ENCODE results near the gene N4BP2L2.
A peak's percentile ranks its signal among the peaks of the same experiment; 100 is the strongest.

N4BP2L2 gene

DNA sequence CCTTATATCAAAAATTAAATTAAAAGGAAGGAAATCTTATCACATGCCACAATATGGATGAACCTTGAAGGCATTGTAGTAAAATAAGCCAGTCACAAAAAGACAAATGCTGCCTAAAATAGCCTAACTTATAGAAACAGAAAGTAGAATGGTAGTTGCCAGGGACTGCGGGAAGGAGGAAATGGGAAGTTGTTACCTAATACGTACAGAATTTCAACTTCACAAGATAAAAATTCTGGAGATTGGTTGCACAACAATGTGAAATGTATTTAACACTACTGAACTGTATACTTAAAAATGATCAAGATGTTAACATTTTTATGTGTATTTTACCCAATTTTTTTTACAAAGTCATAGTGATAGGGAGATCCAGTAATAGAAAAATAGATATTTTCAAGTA lies 10.2 kb upstream of the N4BP2L2 start:
- TF ChIP-seq, protein P1, sequence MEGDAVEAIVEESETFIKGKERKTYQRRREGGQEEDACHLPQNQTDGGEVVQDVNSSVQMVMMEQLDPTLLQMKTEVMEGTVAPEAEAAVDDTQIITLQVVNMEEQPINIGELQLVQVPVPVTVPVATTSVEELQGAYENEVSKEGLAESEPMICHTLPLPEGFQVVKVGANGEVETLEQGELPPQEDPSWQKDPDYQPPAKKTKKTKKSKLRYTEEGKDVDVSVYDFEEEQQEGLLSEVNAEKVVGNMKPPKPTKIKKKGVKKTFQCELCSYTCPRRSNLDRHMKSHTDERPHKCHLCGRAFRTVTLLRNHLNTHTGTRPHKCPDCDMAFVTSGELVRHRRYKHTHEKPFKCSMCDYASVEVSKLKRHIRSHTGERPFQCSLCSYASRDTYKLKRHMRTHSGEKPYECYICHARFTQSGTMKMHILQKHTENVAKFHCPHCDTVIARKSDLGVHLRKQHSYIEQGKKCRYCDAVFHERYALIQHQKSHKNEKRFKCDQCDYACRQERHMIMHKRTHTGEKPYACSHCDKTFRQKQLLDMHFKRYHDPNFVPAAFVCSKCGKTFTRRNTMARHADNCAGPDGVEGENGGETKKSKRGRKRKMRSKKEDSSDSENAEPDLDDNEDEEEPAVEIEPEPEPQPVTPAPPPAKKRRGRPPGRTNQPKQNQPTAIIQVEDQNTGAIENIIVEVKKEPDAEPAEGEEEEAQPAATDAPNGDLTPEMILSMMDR (IDR thresholded peaks at IDR 0.05; ENCODE audit: low read length, missing control alignments): no peak
- DNase-seq (ENCODE audit: low read depth): peak; percentile 85
- peak overlapping the region; percentile 4 for H3K4me3 ChIP-seq (replicated peaks; ENCODE audit: low read depth, low read length)

DNA sequence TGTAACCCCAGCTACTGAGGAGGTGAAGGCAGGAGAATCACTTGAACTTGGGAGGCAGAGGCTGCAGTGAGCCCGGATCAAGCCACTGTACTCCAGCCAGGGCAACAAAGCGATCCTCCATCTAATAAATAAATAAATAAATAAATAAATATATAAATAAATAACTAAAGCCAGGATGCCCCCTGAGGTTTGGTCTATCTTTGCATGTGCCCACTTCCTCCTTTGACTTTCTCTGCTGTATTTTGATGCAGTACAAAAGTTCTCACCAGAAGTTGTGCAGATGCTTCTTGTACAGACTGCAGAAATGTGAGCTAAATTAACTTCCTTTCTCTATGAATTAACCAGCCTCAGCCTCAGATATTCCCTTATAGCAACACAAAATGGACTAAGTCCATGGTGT lies 6.5 kb upstream of the N4BP2L2 start:
- no peak for DNase-seq (ENCODE audit: low read depth)

DNA sequence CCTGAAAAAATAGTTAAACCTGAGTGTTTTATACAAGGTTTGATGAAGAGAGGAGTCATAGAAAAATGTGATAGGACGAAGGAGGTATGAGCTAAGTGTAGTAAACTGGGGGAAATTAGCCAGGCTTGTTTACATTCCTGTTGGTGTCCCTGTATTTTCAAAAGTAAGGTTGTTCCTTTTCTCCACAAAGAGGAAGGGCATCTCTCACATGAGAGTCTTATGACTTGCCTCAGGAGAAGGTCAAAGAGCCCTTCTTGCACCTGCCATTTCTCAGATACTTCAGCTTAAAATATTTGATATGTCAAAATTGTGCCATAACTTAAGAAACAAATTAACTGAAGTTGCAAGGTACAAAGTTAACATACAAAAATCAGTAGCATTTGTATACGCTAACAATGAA lies 3.6 kb upstream of the N4BP2L2 start:
- no peak for DNase-seq (ENCODE audit: low read depth)
- H3K4me3 ChIP-seq (replicated peaks; ENCODE audit: low read depth, low read length): no peak overlapping the region
- TF ChIP-seq, protein P1 (IDR thresholded peaks at IDR 0.05; ENCODE audit: low read length, missing control alignments): no peak

More for the DNA sequence above, 6.5 kb upstream of the N4BP2L2 start:
- TF ChIP-seq, protein P1 (IDR thresholded peaks at IDR 0.05; ENCODE audit: low read length, missing control alignments): no peak
- H3K4me3 ChIP-seq (replicated peaks; ENCODE audit: low read depth, low read length): no peak overlapping the region

DNA sequence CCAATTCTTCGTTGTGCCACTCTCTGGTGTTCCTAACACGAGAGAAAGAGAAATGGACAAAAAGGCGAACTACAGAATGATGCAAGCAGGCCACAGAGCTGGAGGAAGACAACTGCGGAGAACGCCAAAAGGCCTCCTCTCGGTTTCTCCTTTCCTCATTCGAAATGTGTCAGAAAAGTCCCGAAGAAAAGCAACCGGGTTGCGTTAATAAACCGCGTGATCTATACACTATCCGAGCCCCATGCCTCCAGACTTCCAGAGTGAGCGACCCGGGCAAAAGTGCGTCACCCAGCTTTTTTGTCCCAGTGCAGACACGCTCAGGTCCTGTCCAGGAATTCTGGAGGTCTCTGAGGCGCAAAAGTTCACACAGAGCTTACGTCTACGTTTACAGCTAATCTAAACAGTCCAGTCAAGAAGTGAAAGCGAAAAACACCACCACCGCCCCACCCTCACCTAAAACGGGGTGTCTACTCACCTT lies 413 bp downstream of the N4BP2L2 start:
- peak overlapping the region; percentile 88 for H3K4me3 ChIP-seq (replicated peaks; ENCODE audit: low read depth, low read length)
- DNase-seq (ENCODE audit: low read depth): peak; percentile 43
- TF ChIP-seq, protein P1 (IDR thresholded peaks at IDR 0.05; ENCODE audit: low read length, missing control alignments): no peak

DNA sequence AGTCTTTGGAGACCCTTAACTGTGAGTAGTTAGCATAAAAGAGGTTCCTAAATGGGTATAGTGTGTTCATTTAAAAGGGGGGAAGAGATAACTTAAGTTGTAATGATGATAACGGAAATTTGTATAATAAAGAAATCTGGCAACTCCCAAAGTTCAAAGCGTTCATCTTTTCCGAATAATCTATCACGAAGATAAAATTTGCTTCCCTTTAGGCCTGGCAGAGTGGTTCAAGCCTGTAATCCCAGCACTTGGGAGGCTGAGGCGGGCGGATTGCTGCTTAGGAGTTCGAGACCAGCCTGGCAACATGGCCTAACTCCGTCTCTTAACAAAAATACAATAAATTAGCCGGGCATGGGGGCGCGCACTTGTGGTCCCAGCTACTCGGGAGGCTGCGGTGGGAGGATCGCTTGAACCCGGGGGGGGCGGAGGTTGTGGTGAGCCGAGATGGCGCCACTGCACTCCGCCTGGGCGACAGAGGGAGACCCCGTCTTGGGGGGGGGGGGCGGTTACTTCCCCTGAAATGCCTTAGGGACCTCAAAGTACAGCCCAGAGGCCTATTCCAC lies 934 bp downstream of the N4BP2L2 start:
- TF ChIP-seq, protein P1 (IDR thresholded peaks at IDR 0.05; ENCODE audit: low read length, missing control alignments): no peak
- peak overlapping the region; percentile 88 for H3K4me3 ChIP-seq (replicated peaks; ENCODE audit: low read depth, low read length)
- peak; percentile 19 for DNase-seq (ENCODE audit: low read depth)

DNA sequence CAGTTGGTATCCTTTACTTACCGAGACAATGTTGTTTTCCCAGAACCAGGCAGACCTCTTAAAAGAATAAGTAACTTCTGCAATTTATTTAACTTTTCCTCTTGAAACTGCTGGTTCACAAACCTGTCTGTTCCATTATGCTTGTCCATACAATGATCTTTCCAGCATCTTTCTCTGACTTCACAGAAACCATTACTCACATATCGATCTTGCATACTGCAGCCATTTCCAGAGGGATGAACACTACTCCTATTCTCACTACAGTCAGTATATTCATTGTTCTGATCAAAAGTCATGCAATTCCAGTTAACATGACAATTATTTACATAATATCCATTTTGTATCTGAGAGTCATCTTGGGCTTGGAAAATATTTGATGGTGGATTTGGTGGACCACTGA lies 2.8 kb downstream of the N4BP2L2 start:
- TF ChIP-seq, protein P1 (IDR thresholded peaks at IDR 0.05; ENCODE audit: low read length, missing control alignments): no peak
- no peak overlapping the region for H3K4me3 ChIP-seq (replicated peaks; ENCODE audit: low read depth, low read length)
- no peak for DNase-seq (ENCODE audit: low read depth)

DNA sequence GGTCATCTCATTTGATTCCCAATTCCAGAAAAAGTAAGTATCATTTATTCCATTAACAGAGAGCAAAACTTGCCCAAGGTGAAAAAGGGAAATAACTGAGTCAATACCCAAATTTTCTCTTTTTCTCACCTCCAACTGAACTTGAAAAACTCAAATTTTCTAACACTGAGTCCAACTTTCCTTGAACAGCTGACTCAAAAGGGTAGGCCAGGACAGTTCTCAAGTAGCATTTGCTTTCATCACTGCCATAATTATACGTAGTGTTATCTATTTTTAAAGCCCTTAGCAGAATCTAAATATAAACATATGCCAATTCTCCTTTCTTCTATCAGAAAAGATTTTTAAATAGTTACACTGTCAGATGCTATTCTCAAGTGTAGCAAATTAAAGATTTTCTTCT lies 3.5 kb downstream of the N4BP2L2 start:
- DNase-seq (ENCODE audit: low read depth): no peak
- no peak overlapping the region for H3K4me3 ChIP-seq (replicated peaks; ENCODE audit: low read depth, low read length)
- TF ChIP-seq, protein P1 (IDR thresholded peaks at IDR 0.05; ENCODE audit: low read length, missing control alignments): no peak
